T47D (cell line): ENCODE data around the gene SNX10.

Source experiments
- DNase-seq, 2 experiments: peaks; one replicate each; pipeline versions ENCODE4 v3.0.0 to v3.0.0-alpha.2; 2011 to 2012; ENCODE audit warnings: low read depth in 1 of 2, low spot score in 1 of 2
- JUND ChIP-seq: IDR thresholded peaks from 2 replicates; pipeline ENCODE4 v1.6.1; 2012; ENCODE audit warnings: low read depth
- in situ Hi-C: cut with HindIII; loops from 2 replicates; pipeline ENCODE4 v1.10.0; 2016; ENCODE audit warnings: low sequenced_read_pairs, low pct_unique_long_range_greater_than_20kb

SNX10 gene

GRCh38 chr7:26306790-26307189 is 15.1 kb downstream of the SNX10 start:
- no peak for TF ChIP-seq JUND

GRCh38 chr7:26307226-26307625 is 15.6 kb downstream of the SNX10 start:
- DNase-seq = no peak
- TF ChIP-seq JUND = no peak
- in situ Hi-C loops = no loop called here

More at GRCh38 chr7:26306790-26307189, 15.1 kb downstream of the SNX10 start:
- in situ Hi-C loops = no loop called here
- no peak for DNase-seq

GRCh38 chr7:26307791-26308190 is 16.1 kb downstream of the SNX10 start:
- TF ChIP-seq JUND = no peak
- DNase-seq = no peak
- in situ Hi-C loops = no loop called here

GRCh38 chr7:26308551-26308950 is 16.9 kb downstream of the SNX10 start:
- TF ChIP-seq JUND = no peak
- in situ Hi-C loops = no loop called here
- DNase-seq = no peak

- in situ Hi-C loops = no loop called here
- no peak for DNase-seq
- TF ChIP-seq JUND = no peak
Measured at GRCh38 chr7:26309089-26309488, 17.4 kb downstream of the SNX10 start.

GRCh38 chr7:26311798-26312197 is 20.1 kb downstream of the SNX10 start:
- DNase-seq = no peak
- in situ Hi-C loops = no loop called here
- no peak for TF ChIP-seq JUND

- no peak for TF ChIP-seq JUND
- no peak for DNase-seq
- in situ Hi-C loops = no loop called here
Measured at GRCh38 chr7:26317211-26317610, 25.5 kb downstream of the SNX10 start.

- DNase-seq = no peak
- in situ Hi-C loops = no loop called here
- no peak for TF ChIP-seq JUND
Measured at GRCh38 chr7:26318921-26319320, 27.3 kb downstream of the SNX10 start.

GRCh38 chr7:26319636-26320035 is 28.0 kb downstream of the SNX10 start:
- DNase-seq = no peak
- TF ChIP-seq JUND = no peak
- in situ Hi-C loops = no loop called here

GRCh38 chr7:26320878-26321277 is 29.2 kb downstream of the SNX10 start:
- in situ Hi-C loops = no loop called here
- TF ChIP-seq JUND = no peak
- no peak for DNase-seq

GRCh38 chr7:26321435-26321834 is 29.8 kb downstream of the SNX10 start:
- in situ Hi-C loops = no loop called here
- no peak for DNase-seq
- no peak for TF ChIP-seq JUND

GRCh38 chr7:26326211-26326610 is 34.5 kb downstream of the SNX10 start:
- no peak for TF ChIP-seq JUND
- DNase-seq = no peak
- in situ Hi-C loops = no loop called here

GRCh38 chr7:26328498-26329390 is 37.1 kb downstream of the SNX10 start:
- DNase-seq = no peak
- in situ Hi-C loops = no loop called here
- TF ChIP-seq JUND = no peak

- no peak for TF ChIP-seq JUND
- in situ Hi-C loops = no loop called here
- no peak for DNase-seq
Measured at GRCh38 chr7:26329520-26330255, 38.0 kb downstream of the SNX10 start.
